ENCODE data around the gene H6PD. TPM values are rescaled to one million over a fixed set of nuclear protein-coding genes. Genes with fewer than 3 reads are reported as not detected.

Gene H6PD
- total and polyA plus RNA-seq, 9 of the 15 experiments (the other 6 are each of a cell fraction or from before 2014, with no cell fraction given): 0.04 to 2.5 (median 0.95) TPM

DNA sequence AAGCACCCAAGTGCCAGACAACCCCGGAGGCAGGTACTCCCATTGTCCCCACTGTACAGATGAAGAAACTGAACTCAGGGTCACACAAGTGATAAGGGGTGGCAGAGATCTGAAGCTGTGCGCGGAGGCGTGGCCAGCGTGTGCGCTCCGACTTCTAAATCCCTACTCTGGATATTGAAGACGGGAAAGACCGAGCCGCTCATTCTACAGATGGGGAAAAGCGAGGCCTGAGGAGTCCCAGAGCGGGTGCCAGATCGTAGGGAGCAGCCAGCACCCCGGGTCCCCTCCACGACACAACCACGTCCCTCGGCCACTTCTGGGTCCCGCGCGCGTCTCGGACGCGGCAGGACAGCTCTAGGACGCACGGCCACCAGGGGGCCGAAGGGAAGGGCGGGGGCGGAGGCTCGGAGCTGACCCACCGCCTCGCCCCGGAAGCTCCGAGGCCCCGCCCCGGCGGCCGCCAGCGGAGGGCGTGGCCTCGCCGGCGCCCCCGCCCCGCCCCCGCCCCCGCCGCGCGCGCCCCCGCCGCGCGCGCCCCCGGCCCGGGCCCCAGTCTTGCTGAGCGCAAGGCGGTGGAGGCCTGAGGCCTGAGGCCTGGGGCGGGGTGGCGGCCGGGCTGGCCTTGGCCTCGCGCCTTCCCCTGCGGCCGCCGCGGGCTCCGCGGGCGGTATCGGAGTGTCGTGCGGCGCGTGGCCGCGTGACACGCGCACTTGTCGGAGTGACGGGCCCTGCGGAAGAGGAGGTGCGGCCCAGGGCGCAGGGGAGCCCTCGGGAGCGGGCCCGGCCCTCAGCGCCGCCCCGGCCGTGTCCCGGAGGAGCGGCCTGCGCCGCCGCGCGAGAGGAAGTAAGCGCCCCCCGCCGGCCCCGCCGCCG is at the start of gene H6PD (continued):
- TF ChIP-seq, protein P1, sequence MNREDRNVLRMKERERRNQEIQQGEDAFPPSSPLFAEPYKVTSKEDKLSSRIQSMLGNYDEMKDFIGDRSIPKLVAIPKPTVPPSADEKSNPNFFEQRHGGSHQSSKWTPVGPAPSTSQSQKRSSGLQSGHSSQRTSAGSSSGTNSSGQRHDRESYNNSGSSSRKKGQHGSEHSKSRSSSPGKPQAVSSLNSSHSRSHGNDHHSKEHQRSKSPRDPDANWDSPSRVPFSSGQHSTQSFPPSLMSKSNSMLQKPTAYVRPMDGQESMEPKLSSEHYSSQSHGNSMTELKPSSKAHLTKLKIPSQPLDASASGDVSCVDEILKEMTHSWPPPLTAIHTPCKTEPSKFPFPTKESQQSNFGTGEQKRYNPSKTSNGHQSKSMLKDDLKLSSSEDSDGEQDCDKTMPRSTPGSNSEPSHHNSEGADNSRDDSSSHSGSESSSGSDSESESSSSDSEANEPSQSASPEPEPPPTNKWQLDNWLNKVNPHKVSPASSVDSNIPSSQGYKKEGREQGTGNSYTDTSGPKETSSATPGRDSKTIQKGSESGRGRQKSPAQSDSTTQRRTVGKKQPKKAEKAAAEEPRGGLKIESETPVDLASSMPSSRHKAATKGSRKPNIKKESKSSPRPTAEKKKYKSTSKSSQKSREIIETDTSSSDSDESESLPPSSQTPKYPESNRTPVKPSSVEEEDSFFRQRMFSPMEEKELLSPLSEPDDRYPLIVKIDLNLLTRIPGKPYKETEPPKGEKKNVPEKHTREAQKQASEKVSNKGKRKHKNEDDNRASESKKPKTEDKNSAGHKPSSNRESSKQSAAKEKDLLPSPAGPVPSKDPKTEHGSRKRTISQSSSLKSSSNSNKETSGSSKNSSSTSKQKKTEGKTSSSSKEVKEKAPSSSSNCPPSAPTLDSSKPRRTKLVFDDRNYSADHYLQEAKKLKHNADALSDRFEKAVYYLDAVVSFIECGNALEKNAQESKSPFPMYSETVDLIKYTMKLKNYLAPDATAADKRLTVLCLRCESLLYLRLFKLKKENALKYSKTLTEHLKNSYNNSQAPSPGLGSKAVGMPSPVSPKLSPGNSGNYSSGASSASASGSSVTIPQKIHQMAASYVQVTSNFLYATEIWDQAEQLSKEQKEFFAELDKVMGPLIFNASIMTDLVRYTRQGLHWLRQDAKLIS (CRISPR knock-in tag; IDR thresholded peaks at IDR 0.05): 0 out of 2 replicates have a peak, but pooled peaks have one; percentile 8
- peak; percentile 49 for TF ChIP-seq FUS (optimal IDR thresholded peaks at IDR 0.05; ENCODE audit: low read depth, low read length)
- TF ChIP-seq HDAC1 (IDR thresholded peaks at IDR 0.05): peak; percentile 66 to 96; a peak in 3 of 4 replicates
- no peak for TF ChIP-seq PPARD (CRISPR knock-in tag; IDR thresholded peaks at IDR 0.05)
- TF ChIP-seq, protein P2, sequence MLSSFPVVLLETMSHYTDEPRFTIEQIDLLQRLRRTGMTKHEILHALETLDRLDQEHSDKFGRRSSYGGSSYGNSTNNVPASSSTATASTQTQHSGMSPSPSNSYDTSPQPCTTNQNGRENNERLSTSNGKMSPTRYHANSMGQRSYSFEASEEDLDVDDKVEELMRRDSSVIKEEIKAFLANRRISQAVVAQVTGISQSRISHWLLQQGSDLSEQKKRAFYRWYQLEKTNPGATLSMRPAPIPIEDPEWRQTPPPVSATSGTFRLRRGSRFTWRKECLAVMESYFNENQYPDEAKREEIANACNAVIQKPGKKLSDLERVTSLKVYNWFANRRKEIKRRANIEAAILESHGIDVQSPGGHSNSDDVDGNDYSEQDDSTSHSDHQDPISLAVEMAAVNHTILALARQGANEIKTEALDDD (IDR thresholded peaks at IDR 0.05): no peak
- peak; percentile 61 for TF ChIP-seq RB1 (IDR thresholded peaks at IDR 0.05; ENCODE audit: low read depth)
- TF ChIP-seq SRSF9 (IDR thresholded peaks at IDR 0.05; ENCODE audit: borderline replicate concordance, low read depth, low read length): no peak
- no peak for TF ChIP-seq TEAD2 (tag; IDR thresholded peaks at IDR 0.05)
- no peak for TF ChIP-seq ZKSCAN1 (IDR thresholded peaks at IDR 0.05; ENCODE audit: low read depth, low read length)
- TF ChIP-seq SIN3B (IDR thresholded peaks at IDR 0.05; ENCODE audit: low read depth): peak; percentile 66; the same call in 1 of the 2 replicates
- TF ChIP-seq, protein P3, sequence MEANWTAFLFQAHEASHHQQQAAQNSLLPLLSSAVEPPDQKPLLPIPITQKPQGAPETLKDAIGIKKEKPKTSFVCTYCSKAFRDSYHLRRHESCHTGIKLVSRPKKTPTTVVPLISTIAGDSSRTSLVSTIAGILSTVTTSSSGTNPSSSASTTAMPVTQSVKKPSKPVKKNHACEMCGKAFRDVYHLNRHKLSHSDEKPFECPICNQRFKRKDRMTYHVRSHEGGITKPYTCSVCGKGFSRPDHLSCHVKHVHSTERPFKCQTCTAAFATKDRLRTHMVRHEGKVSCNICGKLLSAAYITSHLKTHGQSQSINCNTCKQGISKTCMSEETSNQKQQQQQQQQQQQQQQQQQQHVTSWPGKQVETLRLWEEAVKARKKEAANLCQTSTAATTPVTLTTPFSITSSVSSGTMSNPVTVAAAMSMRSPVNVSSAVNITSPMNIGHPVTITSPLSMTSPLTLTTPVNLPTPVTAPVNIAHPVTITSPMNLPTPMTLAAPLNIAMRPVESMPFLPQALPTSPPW (CRISPR knock-in tag; IDR thresholded peaks at IDR 0.05): peak; percentile 98
- TF ChIP-seq, protein P4, sequence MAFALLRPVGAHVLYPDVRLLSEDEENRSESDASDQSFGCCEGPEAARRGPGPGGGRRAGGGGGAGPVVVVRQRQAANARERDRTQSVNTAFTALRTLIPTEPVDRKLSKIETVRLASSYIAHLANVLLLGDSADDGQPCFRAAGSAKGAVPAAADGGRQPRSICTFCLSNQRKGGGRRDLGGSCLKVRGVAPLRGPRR (CRISPR knock-in tag; IDR thresholded peaks at IDR 0.05): 0 out of 2 replicates have a peak, but pooled peaks have one; percentile 54
- peak; percentile 80 to 98 for TF ChIP-seq NONO (IDR thresholded peaks at IDR 0.05; ENCODE audit: low read depth in 2 of 2, low read length in 1 of 2)
- TF ChIP-seq, protein P5, sequence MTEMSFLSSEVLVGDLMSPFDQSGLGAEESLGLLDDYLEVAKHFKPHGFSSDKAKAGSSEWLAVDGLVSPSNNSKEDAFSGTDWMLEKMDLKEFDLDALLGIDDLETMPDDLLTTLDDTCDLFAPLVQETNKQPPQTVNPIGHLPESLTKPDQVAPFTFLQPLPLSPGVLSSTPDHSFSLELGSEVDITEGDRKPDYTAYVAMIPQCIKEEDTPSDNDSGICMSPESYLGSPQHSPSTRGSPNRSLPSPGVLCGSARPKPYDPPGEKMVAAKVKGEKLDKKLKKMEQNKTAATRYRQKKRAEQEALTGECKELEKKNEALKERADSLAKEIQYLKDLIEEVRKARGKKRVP (CRISPR knock-in tag; IDR thresholded peaks at IDR 0.05): 0 out of 2 replicates have a peak, but pooled peaks have one; percentile 28
- peak; percentile 77; the same call in 1 of the 2 replicates for TF ChIP-seq XRCC5 (IDR thresholded peaks at IDR 0.05; ENCODE audit: low read depth, low read length)
- TF ChIP-seq GABPA (tag; conservative IDR thresholded peaks at IDR 0.05; ENCODE audit: low read depth): peak; percentile 79
- TF ChIP-seq PHF8 (IDR thresholded peaks at IDR 0.05; ENCODE audit: borderline replicate concordance, low read length): peak; percentile 97
- TF ChIP-seq MTA2 (IDR thresholded peaks at IDR 0.05; ENCODE audit: low read depth): peak; percentile 61
- TF ChIP-seq ESRRA (IDR thresholded peaks at IDR 0.05; ENCODE audit: borderline replicate concordance, low read depth): peak; percentile 100
